Neural cell (in vitro differentiated cells): ENCODE measurements around the gene ANKRD52.

Source experiments
- EP300 ChIP-seq: fragments of 450-650 bp; conservative IDR thresholded peaks from 2 replicates; pipeline ENCODE4 v1.6.1; 2014; ENCODE audit warnings: antibody characterized with exemption, mild to moderate bottlenecking, moderate library complexity; ENCODE audit not compliant: poor library complexity, severe bottlenecking
- MXI1 ChIP-seq: fragments of 450-650 bp; conservative IDR thresholded peaks from 2 replicates; pipeline ENCODE4 v1.6.1; 2014; ENCODE audit warnings: antibody characterized with exemption, mild to moderate bottlenecking; ENCODE audit not compliant: poor library complexity, severe bottlenecking
- POLR2AphosphoS5 ChIP-seq: IDR thresholded peaks from 2 replicates; pipeline ENCODE4 v1.6.1; 2012
- TF ChIP-seq, protein P1 (sequence below): fragments of 450-650 bp; IDR thresholded peaks from 2 replicates; pipeline ENCODE4 v1.5.1; 2014; ENCODE audit warnings: antibody characterized with exemption, mild to moderate bottlenecking, moderate library complexity; ENCODE audit not compliant: poor library complexity, severe bottlenecking

DNA sequence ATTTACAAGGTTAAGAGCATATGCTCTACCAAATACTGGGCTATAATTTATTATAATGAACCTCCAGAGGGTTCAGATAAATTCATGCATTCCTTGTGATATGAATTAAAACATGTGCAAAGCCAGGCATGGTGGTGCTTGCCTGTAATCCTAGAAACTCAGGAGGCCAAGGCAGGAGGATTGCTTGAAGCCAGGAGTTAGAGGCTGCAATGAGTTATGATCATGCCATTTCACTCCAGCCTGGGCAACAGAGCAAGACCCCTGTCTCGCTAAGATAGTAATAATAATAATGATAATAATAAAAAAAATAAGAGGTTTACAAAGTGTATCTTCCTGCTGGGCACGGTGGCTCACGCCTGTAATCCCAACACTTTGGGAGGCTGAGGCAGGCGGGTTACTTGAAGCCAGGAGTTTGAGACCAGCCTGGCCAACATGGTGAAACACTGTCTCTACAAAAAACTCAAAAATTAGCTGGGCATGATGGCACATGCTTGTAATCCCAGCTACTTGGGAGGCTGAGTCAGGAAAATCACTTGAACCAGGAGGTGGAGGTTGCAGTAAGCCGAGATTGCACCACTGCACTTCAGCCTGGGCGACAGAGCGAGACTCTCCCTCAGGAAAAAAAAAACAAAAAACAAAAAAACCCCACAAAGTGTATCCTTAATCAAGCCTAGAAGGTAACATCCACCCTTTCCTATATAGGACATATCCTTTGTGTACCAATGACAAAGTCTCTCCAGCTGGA is 49.2 kb upstream of the ANKRD52 start:
- TF ChIP-seq EP300, result no peak
- TF ChIP-seq, protein P1, sequence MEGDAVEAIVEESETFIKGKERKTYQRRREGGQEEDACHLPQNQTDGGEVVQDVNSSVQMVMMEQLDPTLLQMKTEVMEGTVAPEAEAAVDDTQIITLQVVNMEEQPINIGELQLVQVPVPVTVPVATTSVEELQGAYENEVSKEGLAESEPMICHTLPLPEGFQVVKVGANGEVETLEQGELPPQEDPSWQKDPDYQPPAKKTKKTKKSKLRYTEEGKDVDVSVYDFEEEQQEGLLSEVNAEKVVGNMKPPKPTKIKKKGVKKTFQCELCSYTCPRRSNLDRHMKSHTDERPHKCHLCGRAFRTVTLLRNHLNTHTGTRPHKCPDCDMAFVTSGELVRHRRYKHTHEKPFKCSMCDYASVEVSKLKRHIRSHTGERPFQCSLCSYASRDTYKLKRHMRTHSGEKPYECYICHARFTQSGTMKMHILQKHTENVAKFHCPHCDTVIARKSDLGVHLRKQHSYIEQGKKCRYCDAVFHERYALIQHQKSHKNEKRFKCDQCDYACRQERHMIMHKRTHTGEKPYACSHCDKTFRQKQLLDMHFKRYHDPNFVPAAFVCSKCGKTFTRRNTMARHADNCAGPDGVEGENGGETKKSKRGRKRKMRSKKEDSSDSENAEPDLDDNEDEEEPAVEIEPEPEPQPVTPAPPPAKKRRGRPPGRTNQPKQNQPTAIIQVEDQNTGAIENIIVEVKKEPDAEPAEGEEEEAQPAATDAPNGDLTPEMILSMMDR, result no peak
- no peak for TF ChIP-seq POLR2AphosphoS5
- TF ChIP-seq MXI1, result no peak
